PC-3 (cell line): ENCODE measurements around the gene GABARAP. TPM values are rescaled to one million over a fixed set of nuclear protein-coding genes. Genes with fewer than 3 reads are reported as not detected.
A peak's percentile ranks its signal among the peaks of the same experiment; 100 is the strongest.

Experiments
- ATAC-seq: fragments of 200-7000 bp; cut with Tn5 transposase; 2 replicates; pipeline ENCODE4 v1.9.1; 2020; ENCODE audit warnings: mild to moderate bottlenecking, moderate library complexity
- BruUV-seq: library from RNA; stranded (reverse); fragments of 400-500 nt; replicated peaks from 2 replicates; lab custom pipeline; 2021; lab: Mats Ljungman, UMichigan
- CTCF ChIA-PET: fragments of 300-600 bp; sonication (Branson Sonifier 250); formaldehyde crosslinking; loops from one replicate; lab custom pipeline; 2022; ENCODE audit warnings: antibody characterized with exemption; lab: Charles Lee
- POLR2A ChIA-PET: fragments of 300-600 bp; sonication (Branson Sonifier 250); formaldehyde crosslinking; loops from one replicate; lab custom pipeline; 2022; ENCODE audit warnings: antibody characterized with exemption; ENCODE audit not compliant: unreplicated experiment; lab: Charles Lee
- DNase-seq: peaks from one replicate; pipeline ENCODE4 v3.0.0-alpha.2; 2015
- H2AFZ ChIP-seq: fragments of 300-600 bp; sonication (generic); 2 replicates; pipeline ENCODE4 v1.6.0; 2016; ENCODE audit warnings: antibody characterized with exemption, low read length
- H3F3A ChIP-seq: fragments of 300-600 bp; sonication (generic); one replicate; pipeline ENCODE4 v1.6.0; 2017; ENCODE audit warnings: antibody characterized with exemption, low read length, control low read depth, mild to moderate bottlenecking; ENCODE audit not compliant: unreplicated experiment
- H3K27ac ChIP-seq: fragments of 300-600 bp; sonication (generic); 2 replicates; pipeline ENCODE4 v1.5.1; 2016; ENCODE audit warnings: mild to moderate bottlenecking, low read length
- H3K27me3 ChIP-seq: fragments of 300-600 bp; sonication (generic); 2 replicates; pipeline ENCODE4 v1.6.1; 2016; ENCODE audit warnings: low read length, mixed read lengths
- H3K36me3 ChIP-seq: fragments of 300-600 bp; sonication (generic); 2 replicates; pipeline ENCODE4 v1.6.1; 2016; ENCODE audit warnings: low read depth, mixed run types, low read length, mixed read lengths
- H3K4me1 ChIP-seq: fragments of 300-600 bp; sonication (generic); 2 replicates; pipeline ENCODE4 v1.5.1; 2016; ENCODE audit warnings: low read length; ENCODE audit not compliant: insufficient read depth
- H3K4me2 ChIP-seq: fragments of 300-600 bp; sonication (generic); 2 replicates; pipeline ENCODE4 v1.6.0; 2016; ENCODE audit warnings: low read length
- H3K4me3 ChIP-seq: fragments of 300-600 bp; sonication (generic); 2 replicates; pipeline ENCODE4 v1.5.1; 2016; ENCODE audit warnings: mild to moderate bottlenecking, low read length, mixed read lengths
- H3K79me2 ChIP-seq: fragments of 300-600 bp; sonication (generic); 2 replicates; pipeline ENCODE4 v1.6.1; 2017; ENCODE audit warnings: low read length, mixed read lengths
- H3K9ac ChIP-seq: fragments of 300-600 bp; sonication (generic); 2 replicates; pipeline ENCODE4 v1.6.0; 2016; ENCODE audit warnings: mild to moderate bottlenecking, low read length
- H3K9me2 ChIP-seq: fragments of 300-600 bp; sonication (generic); replicated peaks from 2 replicates; pipeline ENCODE4 v1.6.1; 2016; ENCODE audit warnings: mixed run types, low read length, mixed read lengths
- H3K9me3 ChIP-seq: fragments of 300-600 bp; sonication (generic); 2 replicates; pipeline ENCODE4 v1.6.1; 2016; ENCODE audit warnings: low read length, mixed read lengths
- H4K20me1 ChIP-seq: fragments of 300-600 bp; sonication (generic); 2 replicates; pipeline ENCODE4 v1.6.1; 2016; ENCODE audit warnings: low read length, mixed read lengths
- EZH2 ChIP-seq: fragments of 300-600 bp; sonication (generic); IDR thresholded peaks from one replicate; pipeline ENCODE4 v1.6.1; 2017; ENCODE audit warnings: antibody characterized with exemption, mild to moderate bottlenecking, low read length; ENCODE audit not compliant: unreplicated experiment
- EZH2phosphoT487 ChIP-seq: fragments of 300-600 bp; sonication (generic); IDR thresholded peaks from 2 replicates; pipeline ENCODE4 v1.6.1; 2018; ENCODE audit warnings: mild to moderate bottlenecking, antibody characterized with exemption, low read length, borderline replicate concordance
- intact Hi-C: fragments of 100-400 bp; cut with micrococcal nuclease; formaldehyde crosslinking; loops from 2 replicates; pipeline ENCODE4 v1.9.0; 2023
- total RNA-seq: library from RNA; depleted of rRNA; stranded (reverse); fragments of >200 nt; gene quantifications from 2 replicates; pipeline ENCODE4 v1.2.3, GENCODE V29; 2014
- TF ChIP-seq, protein P1 (sequence below): fragments of 300-600 bp; sonication (generic); conservative IDR thresholded peaks from 2 replicates; pipeline ENCODE4 v1.5.1; 2017; ENCODE audit warnings: antibody characterized with exemption, low read depth, mild to moderate bottlenecking, low read length

Gene GABARAP
- total RNA-seq, 1 experiment from 2014 or later = 103 TPM

DNA sequence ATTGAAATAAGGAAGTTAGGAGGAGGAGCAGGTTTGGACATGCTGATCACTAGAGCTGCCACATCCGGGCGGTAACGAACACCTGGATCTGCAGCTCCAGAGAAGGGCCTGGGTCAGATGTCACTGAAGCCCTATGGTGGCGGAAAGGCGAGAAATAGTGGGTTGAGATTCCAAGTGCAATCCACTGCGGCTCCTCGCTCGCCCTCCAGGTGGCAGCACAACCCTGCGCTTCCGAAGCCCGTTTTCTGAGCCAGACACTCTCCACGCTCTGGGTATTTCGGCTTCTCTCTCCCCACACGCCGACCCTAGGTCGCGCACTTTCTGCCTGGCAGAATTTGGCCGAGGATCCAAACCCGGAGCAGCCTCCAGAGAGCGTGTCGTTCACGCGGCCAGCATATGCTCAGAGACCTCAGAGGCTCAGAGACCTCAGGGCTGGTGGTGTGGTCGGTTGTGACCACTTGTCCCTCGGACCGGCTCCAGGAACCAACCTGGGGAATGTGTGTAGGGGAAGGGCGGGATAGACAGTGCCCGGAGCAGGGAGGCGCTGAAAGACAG is 38.3 kb upstream of the GABARAP start:
- Histone ChIP-seq H3K79me2 (no peaks in the 10 kb centered on the region), H3F3A (no peaks in the 10 kb centered on the region), H3K9me3 (no peaks in the 10 kb centered on the region), H3K27me3 (no peaks in the 10 kb centered on the region), H3K9ac (peak overlapping the region; percentile 64), H3K36me3 (no peaks in the 10 kb centered on the region), H3K4me3 (peak overlapping the region; percentile 71), H3K9me2 (no peaks in the 10 kb centered on the region), H3K4me2 (peak overlapping the region; percentile 100), H4K20me1 (no peaks in the 10 kb centered on the region), H3K4me1 (peaks cover 10% of the 10 kb centered on the region), H2AFZ (peak overlapping the region; percentile 89), H3K27ac (peak overlapping the region; percentile 50)
- ATAC-seq (peak; percentile 76), DNase-seq (peak; percentile 78)
- POLR2A ChIA-PET = interaction anchor here (0.5 to 0.6 kb wide), 2 partner anchors 16 to 205 kb away, joined by 4 to 5 read pairs; no protein-coding TSS in a partner anchor
- intact Hi-C loops = loop anchor here (1.0 to 2.0 kb wide), 4 partner anchors 16 to 65 kb away; partner anchors contain the start of gene ELP5
- TF ChIP-seq EZH2phosphoT487 = no peak
- no peak for TF ChIP-seq EZH2
- TF ChIP-seq, protein P1, sequence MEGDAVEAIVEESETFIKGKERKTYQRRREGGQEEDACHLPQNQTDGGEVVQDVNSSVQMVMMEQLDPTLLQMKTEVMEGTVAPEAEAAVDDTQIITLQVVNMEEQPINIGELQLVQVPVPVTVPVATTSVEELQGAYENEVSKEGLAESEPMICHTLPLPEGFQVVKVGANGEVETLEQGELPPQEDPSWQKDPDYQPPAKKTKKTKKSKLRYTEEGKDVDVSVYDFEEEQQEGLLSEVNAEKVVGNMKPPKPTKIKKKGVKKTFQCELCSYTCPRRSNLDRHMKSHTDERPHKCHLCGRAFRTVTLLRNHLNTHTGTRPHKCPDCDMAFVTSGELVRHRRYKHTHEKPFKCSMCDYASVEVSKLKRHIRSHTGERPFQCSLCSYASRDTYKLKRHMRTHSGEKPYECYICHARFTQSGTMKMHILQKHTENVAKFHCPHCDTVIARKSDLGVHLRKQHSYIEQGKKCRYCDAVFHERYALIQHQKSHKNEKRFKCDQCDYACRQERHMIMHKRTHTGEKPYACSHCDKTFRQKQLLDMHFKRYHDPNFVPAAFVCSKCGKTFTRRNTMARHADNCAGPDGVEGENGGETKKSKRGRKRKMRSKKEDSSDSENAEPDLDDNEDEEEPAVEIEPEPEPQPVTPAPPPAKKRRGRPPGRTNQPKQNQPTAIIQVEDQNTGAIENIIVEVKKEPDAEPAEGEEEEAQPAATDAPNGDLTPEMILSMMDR = peak; percentile 80
- CTCF ChIA-PET = interaction anchor here (0.6 to 1.8 kb wide), 3 partner anchors 16 to 49 kb away, joined by 3 to 14 read pairs (median 4); no protein-coding TSS in a partner anchor
- BruUV-seq = no TSS peak

DNA sequence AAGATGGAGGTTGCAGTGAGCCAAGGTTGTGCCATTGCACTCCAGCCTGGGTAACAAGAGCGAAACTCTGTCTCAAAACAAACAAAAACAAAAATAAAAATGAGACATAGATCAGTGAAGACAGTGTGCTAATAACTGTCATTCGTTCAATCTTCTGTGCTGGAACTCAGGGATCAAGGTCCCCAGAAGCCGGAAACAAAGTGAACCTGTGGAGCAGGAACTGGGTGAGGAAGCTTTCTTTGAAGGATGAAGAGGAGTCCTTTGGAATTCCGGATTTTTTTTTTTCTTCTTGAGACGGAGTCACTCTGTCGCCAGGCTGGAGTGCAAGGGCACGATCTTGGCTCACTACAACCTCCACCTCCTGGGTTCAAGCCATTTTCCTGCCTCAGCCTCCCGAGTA is 37.2 kb upstream of the GABARAP start:
- H3K27me3 ChIP-seq = no peaks in the 10 kb centered on the region
- BruUV-seq = no TSS peak
- no peak for DNase-seq
- no peaks in the 10 kb centered on the region for H3K9me3 ChIP-seq
- no peak overlapping the region for H3K27ac ChIP-seq
- no peaks in the 10 kb centered on the region for H3K36me3 ChIP-seq
- TF ChIP-seq, protein P1 = no peak
- no peak for TF ChIP-seq EZH2phosphoT487
- TF ChIP-seq EZH2 = no peak
- POLR2A ChIA-PET = no interaction called here
- no peaks in the 10 kb centered on the region for H3K79me2 ChIP-seq
- no peak overlapping the region for H3K4me2 ChIP-seq
- H3K9me2 ChIP-seq = no peaks in the 10 kb centered on the region
- no peaks in the 10 kb centered on the region for H4K20me1 ChIP-seq
- intact Hi-C loops = no loop called here
- H2AFZ ChIP-seq = no peak overlapping the region
- no peaks in the 10 kb centered on the region for H3F3A ChIP-seq
- H3K4me3 ChIP-seq = no peak overlapping the region
- CTCF ChIA-PET = no interaction called here
- no peak overlapping the region for H3K9ac ChIP-seq
- H3K4me1 ChIP-seq = peaks cover 10% of the 10 kb centered on the region
- ATAC-seq = no peak

DNA sequence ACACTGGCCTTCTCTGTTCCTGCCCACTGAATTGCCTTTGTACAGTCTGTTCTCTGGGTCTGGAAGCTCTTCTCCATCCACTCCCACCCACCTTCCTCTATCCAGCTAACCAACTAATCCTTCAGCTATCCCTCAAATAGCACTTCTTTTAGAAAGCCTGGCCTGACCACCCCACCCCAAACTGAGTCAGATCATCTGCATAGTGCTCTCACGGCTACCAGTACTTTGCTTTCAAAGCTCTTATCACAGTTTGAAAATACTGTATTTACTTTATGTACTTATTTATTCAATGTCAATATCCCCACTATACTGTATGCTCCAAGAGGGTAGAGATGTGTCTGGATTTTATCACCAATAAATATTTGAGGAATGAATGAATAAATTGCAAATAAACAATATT is 24.5 kb upstream of the GABARAP start:
- DNase-seq (no peak), ATAC-seq (no peak; the same call in 1 of the 2 replicates)
- TF ChIP-seq, protein P1 = no peak
- TF ChIP-seq EZH2phosphoT487 (no peak), EZH2 (no peak)
- no peaks in the 10 kb centered on the region for H3K9me2 ChIP-seq
- peaks cover 10% of the 10 kb centered on the region for H3K79me2 ChIP-seq
- H3K4me2 ChIP-seq = no peak overlapping the region
- ChIA-PET CTCF (no interaction called here), POLR2A (interaction anchor here (0.5 to 0.7 kb wide), 4 partner anchors 16 to 280 kb away, joined by 3 to 17 read pairs (median 4); partner anchors contain the start of gene SLC16A13)
- no peak overlapping the region for H2AFZ ChIP-seq
- H3K9me3 ChIP-seq = no peaks in the 10 kb centered on the region
- no peaks in the 10 kb centered on the region for H3F3A ChIP-seq
- H3K36me3 ChIP-seq = no peaks in the 10 kb centered on the region
- intact Hi-C loops = no loop called here
- no peak overlapping the region for H3K9ac ChIP-seq
- peaks cover 15% of the 10 kb centered on the region for H3K4me1 ChIP-seq
- no TSS peak for BruUV-seq
- no peaks in the 10 kb centered on the region for H4K20me1 ChIP-seq
- H3K27ac ChIP-seq = no peak overlapping the region
- no peaks in the 10 kb centered on the region for H3K27me3 ChIP-seq
- no peak overlapping the region for H3K4me3 ChIP-seq
